ENCODE results near the gene DCAF10.
A peak's percentile ranks its signal among the peaks of the same experiment; 100 is the strongest.
"Not testable (repeated sequence)": the region's sequence is repeated elsewhere in the genome, so short reads cannot be mapped to it uniquely, and the experiment has no call there.

Gene DCAF10

DNA sequence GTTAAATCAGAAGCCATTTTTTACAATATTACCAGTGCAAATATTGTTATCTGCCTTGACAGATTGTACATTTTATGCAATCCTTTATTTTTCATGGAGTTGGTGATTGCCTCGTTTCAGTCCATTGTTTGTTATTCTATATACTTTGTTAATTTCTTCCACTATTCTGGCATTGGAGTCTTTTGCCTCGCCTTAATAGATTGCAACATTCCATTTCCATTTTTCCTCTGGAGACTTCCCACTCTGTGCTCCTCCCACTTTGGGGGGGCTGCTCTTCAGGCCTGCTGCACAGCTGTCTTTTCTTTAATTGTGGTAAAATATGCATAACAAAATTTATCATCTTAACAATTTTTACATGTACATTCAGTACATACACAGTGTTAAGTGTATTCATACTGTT, 4.4 kb upstream of the DCAF10 start:
- DNase-seq, result no peak

- no peak for DNase-seq
These were observed 1.9 kb upstream of the DCAF10 start for GRCh38 chr9:37798677-37799076.

- peak; percentile 66 for DNase-seq
These were observed 772 bp downstream of the DCAF10 start for GRCh38 chr9:37801287-37801850.

DNA sequence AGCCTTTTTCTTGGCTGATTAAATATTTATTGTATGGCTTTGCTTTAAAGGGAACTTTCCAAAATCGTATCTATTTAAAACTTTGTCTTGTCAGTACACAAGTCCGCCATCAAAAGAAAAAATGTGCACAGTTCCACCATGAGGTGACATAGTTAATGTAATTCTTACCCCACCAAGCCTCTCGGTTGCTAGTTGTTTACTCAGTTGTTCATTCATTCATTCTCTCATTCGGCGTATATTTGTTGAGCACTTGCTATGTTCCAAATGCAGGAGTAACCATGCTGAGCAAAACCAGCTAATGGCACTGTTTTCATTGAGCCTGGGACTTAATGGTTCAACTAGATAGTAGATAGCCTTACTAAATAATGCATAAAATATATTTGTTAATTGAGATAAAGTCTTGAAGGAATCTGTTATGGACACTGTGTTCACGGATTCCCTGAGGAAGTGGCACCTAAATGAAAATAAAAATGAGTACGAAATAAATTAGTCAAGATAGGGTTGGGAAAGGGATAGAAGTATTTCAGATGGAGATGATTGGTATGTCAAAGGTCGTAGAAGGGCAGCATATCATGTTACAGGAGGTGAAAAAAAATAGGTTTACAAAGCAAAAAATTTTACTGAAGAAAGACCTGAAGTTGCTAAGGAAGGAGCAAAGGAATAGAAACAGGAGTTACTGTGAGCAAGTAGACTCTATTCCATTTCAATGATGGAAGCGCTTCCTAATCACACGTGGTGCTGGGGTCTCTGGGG, 1.5 kb downstream of the DCAF10 start:
- no peak for DNase-seq

DNA sequence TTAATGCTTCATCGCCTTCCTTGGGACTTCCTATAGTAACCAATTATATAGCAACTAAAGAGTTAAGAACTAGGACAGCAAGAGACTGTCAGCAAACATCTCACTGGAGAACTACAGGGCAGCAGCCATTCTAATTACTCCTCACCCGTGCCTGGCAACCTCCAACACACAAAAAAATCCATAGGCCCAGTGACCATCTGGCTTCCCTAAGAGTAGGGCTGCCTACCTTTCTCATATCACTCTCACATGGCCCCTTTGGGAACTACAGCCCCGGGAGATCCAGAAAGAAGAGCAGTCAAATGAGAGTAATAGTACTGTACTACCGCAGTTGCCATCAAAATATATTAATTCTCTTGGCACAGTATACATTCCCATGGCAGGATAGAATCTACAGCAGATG, 5.7 kb downstream of the DCAF10 start:
- no peak for DNase-seq

GRCh38 chr9:37809676-37810075, 9.1 kb downstream of the DCAF10 start:
- not testable (repeated sequence) for DNase-seq

DNA sequence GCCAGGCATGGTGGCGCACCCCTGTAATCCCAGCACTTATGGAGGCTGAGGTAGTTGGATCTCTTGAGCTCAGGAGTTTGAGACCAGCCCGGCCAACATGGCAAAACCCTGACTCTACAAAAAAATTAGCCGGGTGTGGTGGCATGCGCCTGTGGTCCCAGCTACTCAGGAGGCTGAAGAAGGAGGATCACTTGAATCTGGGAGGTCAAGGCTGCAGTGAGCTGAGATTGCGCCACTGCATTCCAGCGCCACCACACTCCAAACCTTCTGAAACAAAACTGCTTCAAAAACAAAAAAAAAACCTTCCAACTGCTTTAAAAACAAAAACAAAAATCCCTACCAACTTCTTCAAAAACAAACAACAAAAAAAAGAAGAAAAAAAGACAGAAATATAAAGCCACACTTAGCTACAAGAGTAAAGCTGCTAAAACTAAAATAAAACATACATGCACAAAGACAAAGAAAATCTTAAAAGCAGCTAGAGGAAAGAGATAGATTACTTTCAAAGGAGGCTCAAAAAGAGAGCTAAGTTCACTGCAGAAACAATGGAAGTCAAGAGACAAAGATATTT, 11.4 kb downstream of the DCAF10 start:
- DNase-seq, result no peak

- DNase-seq, result no peak
These were observed 12.3 kb downstream of the DCAF10 start for GRCh38 chr9:37812773-37813379.

- no peak for DNase-seq
These were observed 18.3 kb downstream of the DCAF10 start for GRCh38 chr9:37818849-37819248.

DNA sequence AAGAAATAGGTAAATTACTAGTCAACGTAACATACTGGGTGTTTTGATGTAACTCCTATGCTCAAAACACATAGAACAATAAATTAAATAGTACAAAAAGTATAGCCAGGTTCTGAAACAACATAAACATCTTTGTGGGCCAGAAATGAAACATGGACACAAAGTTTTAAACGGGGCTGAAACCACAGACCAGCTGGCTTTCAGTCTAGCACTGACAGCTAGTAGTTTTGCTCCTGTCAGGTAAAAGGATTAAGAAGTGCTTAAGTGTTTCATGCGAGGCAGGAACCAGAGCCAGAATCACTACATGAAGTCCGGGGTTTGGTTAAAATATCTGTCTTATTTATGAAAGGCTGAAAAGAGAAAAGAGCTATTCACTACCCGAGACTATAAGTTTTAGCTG, 19.5 kb downstream of the DCAF10 start:
- no peak for DNase-seq

- DNase-seq, result not testable (repeated sequence)
These were observed 24.6 kb downstream of the DCAF10 start for GRCh38 chr9:37825174-37825573.

- DNase-seq, result no peak
These were observed 27.0 kb downstream of the DCAF10 start for GRCh38 chr9:37827483-37828165.

- no peak for DNase-seq
These were observed 35.2 kb downstream of the DCAF10 start for GRCh38 chr9:37835821-37836220.

- DNase-seq, result no peak
These were observed 35.8 kb downstream of the DCAF10 start for GRCh38 chr9:37836386-37836785.

DNA sequence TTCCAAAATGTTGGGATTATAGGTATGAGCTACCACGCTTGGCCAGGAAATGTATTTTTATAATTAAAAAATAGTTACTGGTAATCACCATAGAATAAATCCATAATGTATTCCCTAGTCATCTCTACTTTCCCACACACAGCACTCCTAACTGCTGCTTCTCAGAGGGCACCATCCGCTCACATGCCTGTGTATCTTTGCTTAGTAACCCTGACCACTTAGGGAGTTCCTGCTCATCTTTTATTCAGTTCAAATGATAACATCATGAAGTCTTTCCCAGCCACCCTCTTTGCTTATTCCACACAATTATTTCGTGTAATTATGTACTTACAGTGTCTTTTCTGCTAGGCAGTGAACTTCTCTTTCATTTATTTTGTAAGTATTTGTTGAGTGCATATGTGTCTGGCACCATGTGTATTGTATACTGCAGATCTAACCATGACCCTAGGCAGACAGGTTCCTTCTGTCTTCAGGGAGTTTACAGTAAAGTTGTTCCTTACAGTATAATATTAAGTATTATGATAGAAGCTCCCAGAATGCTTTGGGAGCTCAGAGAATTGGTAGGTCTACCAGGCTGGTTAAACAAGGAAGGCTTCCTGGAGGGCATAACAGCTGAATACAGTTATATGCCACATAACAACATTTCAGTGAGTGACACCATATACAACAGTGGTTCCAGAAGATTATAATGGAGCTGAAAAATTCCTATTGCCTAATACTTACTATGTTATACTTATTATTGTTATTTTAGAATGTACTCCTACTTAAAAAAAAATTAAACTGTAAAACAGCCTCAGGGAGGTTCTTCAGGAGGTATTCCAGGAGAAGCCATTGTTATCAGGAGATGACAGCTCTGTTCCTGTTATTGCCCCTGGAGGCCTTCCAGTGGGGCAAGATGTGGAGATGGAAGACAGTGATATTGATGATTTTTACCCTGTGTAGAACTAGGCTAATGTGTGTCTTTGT, 39.2 kb downstream of the DCAF10 start:
- DNase-seq, result no peak

DNA sequence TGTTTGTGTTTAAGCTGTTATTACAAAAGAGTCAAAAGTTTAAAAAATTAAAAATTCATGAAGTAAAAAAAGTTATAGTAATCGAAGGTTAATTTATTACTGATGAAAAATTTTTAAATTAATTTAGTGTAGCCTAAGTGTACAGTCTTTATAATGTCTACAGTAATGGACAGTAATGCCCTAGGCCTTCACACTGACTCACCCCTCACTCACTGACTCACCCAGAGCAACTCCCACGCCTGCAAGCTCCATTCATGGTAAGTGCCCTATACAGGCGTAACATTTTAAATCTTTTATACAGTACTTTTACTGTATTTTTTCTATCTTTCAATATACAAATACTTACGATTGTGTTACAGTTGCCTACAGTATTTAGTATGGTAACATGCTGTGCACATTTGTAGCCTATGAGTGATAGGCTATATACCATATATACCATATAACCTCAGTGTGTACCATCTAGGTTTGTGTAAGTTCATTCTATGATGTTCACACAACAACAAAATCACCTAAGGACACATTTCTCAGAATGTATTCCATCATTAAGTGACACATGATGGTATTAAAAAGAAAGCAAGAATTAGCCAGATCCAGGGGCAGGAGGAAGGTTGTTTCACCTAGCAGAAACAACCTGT, 40.1 kb downstream of the DCAF10 start:
- no peak for DNase-seq

GRCh38 chr9:37852222-37852621, 51.6 kb downstream of the DCAF10 start:
- no peak for DNase-seq

- no peak for DNase-seq
These were observed 56.0 kb downstream of the DCAF10 start for GRCh38 chr9:37856551-37856950.

DNA sequence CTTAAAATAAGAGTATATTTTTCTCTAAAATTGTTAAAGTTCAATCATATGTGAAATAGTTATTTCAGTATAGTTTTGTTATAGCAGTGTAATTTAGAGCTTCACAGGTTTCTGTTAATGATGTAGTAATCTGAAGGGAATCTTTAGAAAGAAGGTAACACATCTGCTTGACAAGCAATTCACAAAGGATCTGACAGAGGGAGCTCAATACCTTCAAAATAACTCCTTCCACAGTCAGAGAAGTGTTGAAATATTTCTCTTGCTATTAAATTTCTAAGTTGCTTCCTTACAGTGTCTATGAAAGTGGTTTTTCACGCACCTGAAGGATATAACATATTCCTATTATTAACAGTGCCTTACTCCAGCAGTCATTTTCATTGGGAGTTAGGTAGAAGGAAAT, 58.4 kb downstream of the DCAF10 start:
- DNase-seq, result peak; percentile 3

GRCh38 chr9:37862530-37862929, 61.9 kb downstream of the DCAF10 start:
- no peak for DNase-seq

GRCh38 chr9:37870081-37870798, 69.6 kb downstream of the DCAF10 start:
- no peak for DNase-seq
